CD4-positive, alpha-beta T cell treated with Interleukin-10 for 1 hour (primary cell): ENCODE data around the gene SYT7.

Experiments used
- DNase-seq: peaks from one replicate; pipeline ENCODE4 v3.0.0-alpha.2; 2020

SYT7 gene

GRCh38 chr11:61552108-61552635 lies 28.7 kb downstream of the SYT7 start:
- no peak for DNase-seq

- no peak for DNase-seq
Observed at GRCh38 chr11:61551634-61552033, 29.2 kb downstream of the SYT7 start.

GRCh38 chr11:61550665-61551227 lies 30.1 kb downstream of the SYT7 start:
- DNase-seq: no peak

GRCh38 chr11:61549662-61550568 lies 31.0 kb downstream of the SYT7 start:
- DNase-seq: no peak

DNA sequence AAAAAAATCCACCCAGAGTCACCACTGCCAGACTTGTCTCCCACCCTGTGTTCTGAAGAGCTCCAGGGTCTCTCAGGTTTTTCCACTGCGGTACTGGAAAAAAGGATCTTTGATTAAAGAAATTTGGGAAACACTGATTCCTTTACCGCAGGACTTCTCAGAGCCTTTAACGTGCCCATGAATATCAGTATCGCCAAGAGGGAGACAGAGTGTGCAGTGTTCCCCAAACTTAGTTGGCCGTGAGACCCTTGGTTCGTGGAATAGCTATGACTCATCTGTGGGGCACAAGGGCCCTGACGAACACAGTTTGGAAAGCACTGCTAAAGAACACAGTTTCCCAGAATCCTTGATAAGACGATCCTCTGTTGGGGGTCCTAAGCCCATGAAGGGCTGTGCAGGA lies 31.7 kb downstream of the SYT7 start:
- no peak for DNase-seq

GRCh38 chr11:61547246-61547645 lies 33.6 kb downstream of the SYT7 start:
- DNase-seq: no peak

DNA sequence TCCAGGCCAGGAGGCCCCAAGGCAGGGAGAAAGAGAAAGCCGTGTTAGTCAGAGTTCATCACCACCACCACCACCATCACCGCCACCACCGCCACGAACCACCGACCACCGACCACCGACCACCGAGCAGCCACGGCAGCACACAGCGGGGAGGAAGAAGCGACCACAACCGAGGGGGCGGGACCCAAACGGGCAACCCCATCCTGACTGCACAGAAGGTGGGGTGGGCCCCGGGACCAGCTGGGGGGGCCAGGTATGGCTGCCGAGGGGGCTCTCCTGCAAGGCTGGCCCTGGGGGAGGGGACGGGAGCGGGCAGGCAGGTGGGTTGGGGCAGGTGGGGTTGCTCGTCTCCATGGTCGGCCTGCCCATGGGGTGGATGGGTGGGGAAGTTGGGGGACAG lies 34.2 kb downstream of the SYT7 start:
- DNase-seq: no peak

DNA sequence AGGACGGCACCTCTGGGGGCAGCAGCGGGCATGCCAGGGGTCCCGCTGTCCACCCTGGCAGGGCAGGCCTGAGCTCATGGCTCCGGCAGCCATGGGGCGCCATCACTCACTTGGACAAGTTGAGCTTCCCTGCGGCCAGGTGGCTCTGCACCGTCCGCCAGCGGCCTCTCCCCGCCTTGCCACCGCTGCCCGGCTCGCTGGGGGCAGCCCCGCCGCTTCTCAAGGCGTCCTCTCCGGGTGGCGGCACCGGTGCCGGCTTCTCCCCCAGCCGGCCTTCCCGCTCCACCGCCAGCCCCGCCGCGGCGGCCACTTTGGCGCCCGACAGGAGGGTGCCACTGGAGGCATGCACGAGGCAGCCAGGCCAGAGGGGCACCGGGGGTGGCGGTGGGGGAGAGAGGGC lies 35.0 kb downstream of the SYT7 start:
- no peak for DNase-seq

DNA sequence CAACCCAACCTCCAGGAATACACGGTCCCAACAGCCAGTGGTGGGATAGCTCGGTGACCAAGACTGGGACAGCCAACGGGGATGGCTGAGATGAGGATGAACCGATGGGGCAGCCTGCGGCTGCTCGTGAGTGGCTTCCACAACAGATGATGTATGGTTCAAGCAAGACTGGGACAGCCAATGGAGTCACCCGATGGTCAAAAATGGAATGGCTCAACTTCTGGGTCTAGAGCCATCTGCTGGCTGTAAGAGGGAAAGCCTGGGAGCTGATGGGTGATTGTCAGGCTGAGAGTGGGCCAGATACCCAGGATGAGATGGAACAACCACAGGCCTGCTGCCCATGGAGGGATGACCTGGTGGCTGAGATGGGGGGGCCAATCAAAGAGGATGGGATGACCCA lies 35.5 kb downstream of the SYT7 start:
- no peak for DNase-seq

DNA sequence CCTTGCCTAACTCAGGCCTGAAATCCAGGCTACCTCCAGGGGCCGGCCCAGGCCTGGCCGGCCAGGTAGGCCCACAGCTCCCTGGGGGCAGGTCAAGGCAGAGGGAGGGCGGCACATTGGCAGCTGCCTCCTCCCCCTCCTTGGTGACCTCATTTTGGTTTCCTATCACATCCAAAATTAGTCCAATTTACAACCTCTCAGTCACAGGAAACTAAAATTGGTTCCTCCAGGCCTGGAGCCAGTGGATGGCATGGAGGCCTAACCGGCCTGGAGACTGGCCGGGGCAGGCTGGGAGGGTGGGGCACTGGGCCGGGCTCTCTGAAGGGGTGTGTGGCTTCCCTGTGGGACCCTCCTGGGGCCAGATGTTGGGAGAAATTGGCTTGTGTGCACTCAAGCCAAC lies 36.4 kb downstream of the SYT7 start:
- no peak for DNase-seq

DNA sequence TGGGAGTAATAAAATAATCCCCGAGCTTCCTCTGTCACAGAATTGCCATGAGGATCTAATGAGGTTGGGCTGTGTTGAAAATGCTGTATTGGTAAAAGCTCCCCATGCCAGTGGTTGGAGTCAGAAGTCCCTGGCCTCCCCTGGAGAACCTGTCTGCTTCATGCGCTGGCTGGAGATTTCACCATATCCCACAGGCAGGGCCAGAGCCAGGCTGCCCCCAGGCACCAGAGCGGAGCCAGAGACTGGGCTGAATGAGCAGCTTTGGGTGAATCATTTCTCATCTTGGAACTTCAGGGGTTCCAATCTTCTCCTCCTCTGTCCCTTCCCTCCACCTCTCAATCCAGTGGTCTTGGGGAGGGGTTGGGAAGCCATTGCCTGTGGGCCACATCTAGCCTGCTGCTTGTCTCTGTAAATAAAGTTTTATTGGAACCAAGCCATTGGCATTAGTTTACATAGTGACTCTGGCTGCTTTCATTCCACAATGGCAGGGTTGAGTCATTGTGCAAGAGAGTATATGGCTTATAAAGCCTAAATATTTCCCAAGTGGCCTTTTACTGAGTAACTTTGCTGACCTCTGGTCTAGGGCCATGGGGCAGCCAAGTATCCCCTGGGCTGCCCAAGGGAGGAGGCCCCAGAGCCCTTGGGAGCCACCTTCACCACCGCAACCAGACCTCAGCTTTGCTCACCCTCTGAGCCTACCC lies 37.1 kb downstream of the SYT7 start:
- DNase-seq: no peak

GRCh38 chr11:61542705-61543104 lies 38.2 kb downstream of the SYT7 start:
- DNase-seq: no peak

GRCh38 chr11:61542024-61542461 lies 38.8 kb downstream of the SYT7 start:
- DNase-seq: no peak

DNA sequence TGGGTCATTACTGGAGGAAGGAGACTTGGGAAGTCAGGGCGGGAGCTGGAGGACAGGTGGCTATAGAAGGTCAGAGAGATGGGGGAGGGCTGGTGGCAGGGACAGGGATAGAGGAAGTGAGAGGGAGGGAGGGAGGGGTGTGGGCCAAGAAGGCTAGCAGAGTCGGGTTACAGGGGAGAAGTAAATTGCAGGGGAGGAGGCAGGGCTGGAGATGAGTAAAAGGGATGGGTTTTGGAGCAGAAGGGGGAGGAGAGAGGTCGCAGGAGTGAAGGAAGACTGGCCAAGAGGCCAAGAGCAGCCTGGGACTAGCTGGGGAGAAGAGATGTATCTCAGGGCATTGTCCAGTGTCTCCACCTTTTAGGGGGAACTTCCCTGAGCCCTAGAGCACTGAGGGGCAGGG lies 39.3 kb downstream of the SYT7 start:
- no peak for DNase-seq

DNA sequence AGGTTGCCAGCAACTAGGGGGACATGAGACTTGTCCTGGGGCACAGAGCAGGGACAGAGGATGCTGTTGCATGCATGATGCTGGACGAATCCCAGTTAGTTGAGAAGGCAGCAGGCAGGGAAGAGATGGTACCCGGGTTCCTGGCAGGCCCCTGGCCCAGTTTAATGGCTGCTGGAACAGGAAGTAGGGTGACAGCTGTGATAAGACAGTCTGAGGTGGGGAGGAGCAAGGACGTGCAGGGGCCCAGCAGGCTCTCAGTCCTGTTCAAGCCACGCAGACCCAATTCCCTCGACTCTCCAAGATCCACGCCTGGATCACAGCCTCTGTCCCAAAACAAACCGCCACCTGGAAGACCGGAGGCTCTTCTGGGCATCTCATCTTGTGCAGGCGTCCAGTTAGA lies 40.3 kb downstream of the SYT7 start:
- no peak for DNase-seq

DNA sequence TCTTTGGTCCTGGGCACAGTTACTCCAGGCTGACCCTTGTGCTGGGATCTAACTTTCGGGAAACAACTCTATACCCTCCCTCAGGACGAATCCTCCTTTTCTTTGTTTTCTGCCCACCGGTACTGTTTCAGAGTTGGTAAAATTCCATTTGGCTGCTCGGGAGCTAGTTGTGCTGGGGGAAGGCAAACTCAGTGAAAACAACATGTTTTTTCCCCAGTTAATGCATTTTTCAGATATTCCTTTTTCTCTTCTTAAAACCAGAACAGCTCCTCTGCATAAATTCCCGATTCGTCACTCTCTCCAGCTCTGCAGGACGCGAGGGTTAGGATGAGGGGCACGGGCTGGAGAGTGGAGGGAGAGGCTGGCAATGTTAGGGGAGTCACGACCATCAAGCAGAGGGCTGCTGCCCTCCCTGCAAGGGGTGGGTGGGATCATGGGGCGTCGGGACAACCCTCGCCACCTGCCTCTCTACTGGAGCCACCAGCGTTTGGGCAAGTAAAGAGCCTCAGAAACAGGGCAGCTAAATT lies 41.0 kb downstream of the SYT7 start:
- DNase-seq: no peak

GRCh38 chr11:61539006-61539405 lies 41.9 kb downstream of the SYT7 start:
- DNase-seq: no peak

DNA sequence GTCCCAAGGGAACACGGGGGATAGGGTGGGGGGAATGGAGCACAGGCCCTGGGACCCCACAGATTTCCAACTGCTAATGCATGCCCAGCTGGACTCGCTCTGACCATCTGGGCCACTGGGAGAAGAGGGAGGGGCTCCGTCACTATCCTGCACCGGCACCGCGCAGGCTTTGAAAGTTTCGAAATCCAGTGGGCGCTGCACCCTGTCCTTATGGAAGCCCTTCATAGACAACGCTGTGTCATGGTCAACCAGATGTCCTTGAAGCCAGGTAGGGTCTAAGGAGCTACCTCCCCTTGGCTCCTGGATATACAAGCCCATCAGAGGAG lies 42.3 kb downstream of the SYT7 start:
- DNase-seq: no peak

- DNase-seq: no peak
Observed at GRCh38 chr11:61537326-61537725, 43.5 kb downstream of the SYT7 start.

GRCh38 chr11:61536676-61537270 lies 44.1 kb downstream of the SYT7 start:
- no peak for DNase-seq

GRCh38 chr11:61535998-61536675 lies 44.7 kb downstream of the SYT7 start:
- DNase-seq: no peak
